ENCODE measurements around the gene MLLT1.

- TF ChIP-seq EZH2phosphoT487 (IDR thresholded peaks at IDR 0.05; ENCODE audit: low read depth) = no peak
- TF ChIP-seq CTCF (IDR thresholded peaks at IDR 0.05; ENCODE audit: low read depth, low read length) = no peak
Observed at GRCh38 chr19:6216236-6216995, 63.4 kb downstream of the MLLT1 start.
